Measurements from ENCODE around the gene SRM. TPM values are rescaled to one million over a fixed set of nuclear protein-coding genes. Genes with fewer than 3 reads are reported as not detected.

Gene SRM
- total and polyA plus RNA-seq, 8 donors = 51.8 to 266 (median 94.8) TPM

DNA sequence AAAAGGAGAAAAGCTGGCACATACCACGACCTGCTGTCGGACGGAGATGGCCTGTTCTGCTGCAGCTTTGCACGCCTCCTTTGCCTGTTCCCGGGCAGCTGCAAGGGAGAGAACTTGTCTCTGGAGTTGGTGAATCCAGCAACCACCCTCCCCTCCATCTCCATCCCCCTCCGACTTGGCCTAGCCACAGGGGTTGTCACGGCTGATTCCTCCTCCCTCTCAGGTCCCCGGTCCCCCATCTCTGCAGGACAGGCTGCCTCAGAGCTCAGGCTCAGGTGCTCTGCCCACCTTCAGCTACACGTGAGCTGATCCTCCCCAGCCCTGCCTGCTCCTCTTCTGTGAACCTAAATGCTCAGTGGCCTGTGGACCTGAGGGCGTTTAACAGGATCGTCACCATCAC is 11.1 kb upstream of the SRM start:
- Histone ChIP-seq H3K36me3 (peaks cover 0 to 46% (median 31%) of the 10 kb centered on the region in 3 donors), H3K4me3 (no peak overlapping the region), H3K27ac (no peak overlapping the region), H3K9me3 (no peaks in the 10 kb centered on the region), H3K27me3 (no peaks in the 10 kb centered on the region), H3K4me1 (peaks cover 8 to 18% (median 11%) of the 10 kb centered on the region in 3 donors)
- DNase-seq (peak in 1 of 6 donors; percentile 23), ATAC-seq (peak in 1 of 4 donors; percentile 3), FAIRE-seq (no peak)
- 71 to 75% methylated on average over 10 to 11 of the region's 11 CpGs for WGBS, 2 donors
- no peak for TF ChIP-seq CTCF (IDR thresholded peaks at IDR 0.05)
- intact Hi-C loops (cut with DNase I) = no loop called here

DNA sequence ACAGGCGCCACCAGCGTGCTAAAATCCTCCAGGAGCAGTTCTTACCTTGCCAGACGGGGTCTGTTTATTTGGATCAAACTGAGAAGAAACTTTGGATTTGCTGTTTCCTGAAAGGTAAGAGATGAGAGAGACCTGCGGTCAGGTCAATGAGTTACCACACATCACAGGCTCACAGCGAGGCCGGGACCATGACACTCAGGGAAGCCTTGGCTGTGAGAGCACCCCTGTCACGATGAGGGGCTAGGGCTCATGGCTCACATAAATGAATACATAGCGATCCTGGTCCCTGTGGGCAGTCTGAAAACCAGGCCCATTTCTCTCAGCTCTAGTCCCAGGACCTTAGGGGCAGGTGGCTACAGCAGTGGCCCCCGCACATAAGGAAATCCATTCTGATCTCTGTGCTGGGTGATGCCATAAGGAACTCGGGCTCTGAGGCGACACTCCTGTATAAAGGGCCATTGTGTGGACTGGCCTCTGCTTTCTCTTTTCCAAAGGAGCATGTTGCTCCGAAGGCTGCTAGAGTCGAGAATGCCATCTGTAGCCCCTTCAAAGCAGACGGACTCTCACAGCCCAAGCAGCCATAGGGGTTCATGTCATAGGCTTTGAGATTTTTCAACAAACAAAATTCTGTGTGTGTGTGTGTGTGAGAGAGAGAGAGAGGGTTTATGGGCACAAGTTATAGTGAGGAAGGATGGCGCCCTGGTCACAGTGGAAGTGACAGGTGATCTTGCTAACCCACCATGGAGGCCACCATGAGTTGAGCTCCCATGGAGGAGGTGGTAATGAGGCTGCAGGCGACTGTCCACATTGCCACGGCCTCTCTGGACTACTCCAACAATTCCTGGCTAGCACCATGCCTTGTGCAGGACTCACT is 9.0 kb upstream of the SRM start:
- Histone ChIP-seq H3K27me3 (no peaks in the 10 kb centered on the region), H3K4me1 (peaks cover 8 to 18% (median 11%) of the 10 kb centered on the region in 3 donors), H3K27ac (no peak overlapping the region), H3K4me3 (no peak overlapping the region), H3K36me3 (peaks cover 0 to 35% (median 25%) of the 10 kb centered on the region in 3 donors), H3K9me3 (no peaks in the 10 kb centered on the region)
- DNase-seq = peak in 1 of 6 donors; percentile 31
- intact Hi-C loops (cut with DNase I) = no loop called here
- no peak for ATAC-seq
- WGBS, 2 donors = 94 to 96% methylated on average over 17 of the region's 17 CpGs
- TF ChIP-seq CTCF (IDR thresholded peaks at IDR 0.05) = no peak
- no peak for FAIRE-seq

DNA sequence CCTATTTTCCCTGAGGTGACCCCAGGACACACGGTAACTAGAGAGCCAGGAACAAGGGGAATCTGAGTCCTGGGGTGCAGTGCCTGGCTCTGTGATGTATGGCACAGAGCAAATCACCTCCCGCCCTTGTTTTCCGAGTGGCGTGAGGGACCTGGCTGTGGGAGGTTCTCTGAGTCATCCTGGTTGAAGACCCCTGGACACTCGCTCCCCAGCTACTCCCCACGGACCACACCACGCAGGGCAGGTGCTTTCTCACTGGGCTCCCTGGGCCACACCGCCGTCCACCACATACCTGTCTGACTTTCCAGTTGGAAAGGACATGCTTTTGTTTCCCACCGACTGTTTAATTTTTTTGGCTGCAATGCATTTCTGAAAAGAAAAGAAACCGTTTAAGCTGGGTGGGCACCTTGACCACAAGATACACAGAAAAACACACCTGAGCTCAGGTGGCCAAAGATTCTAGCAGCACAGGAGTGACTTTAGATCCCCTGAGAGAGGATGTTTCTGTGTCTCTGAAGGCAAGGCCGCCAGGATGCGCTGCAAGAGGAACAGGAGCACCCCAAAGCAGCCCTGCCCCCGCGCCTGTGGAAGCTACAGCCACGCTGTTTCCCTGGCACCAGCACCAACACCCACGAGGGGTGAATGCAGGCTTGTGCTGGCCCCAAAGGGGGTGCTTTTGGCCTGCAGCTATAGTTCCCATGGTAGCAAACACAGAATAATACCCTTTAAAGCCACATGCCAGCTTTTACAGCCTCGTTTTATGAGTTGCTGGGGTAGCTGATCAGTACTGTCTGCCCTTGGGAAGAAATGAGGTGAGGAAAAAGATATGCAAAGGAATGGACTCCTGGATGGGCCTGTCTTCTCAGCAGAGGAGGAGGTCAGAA is 8.1 kb upstream of the SRM start:
- intact Hi-C loops (cut with DNase I) = no loop called here
- TF ChIP-seq CTCF (IDR thresholded peaks at IDR 0.05) = no peak
- H3K36me3 ChIP-seq = peaks cover 0 to 35% (median 20%) of the 10 kb centered on the region in 3 donors

GRCh38 chr1:11065796-11066195 is 6.0 kb upstream of the SRM start:
- H3K27me3 ChIP-seq = no peaks in the 10 kb centered on the region
- ATAC-seq = no peak
- FAIRE-seq = no peak
- no peaks in the 10 kb centered on the region for H3K9me3 ChIP-seq
- intact Hi-C loops (cut with DNase I) = no loop called here
- no peak overlapping the region for H3K27ac ChIP-seq
- DNase-seq = no peak
- no peak for TF ChIP-seq CTCF (IDR thresholded peaks at IDR 0.05)
- H3K4me3 ChIP-seq = no peak overlapping the region
- peaks cover 0 to 35% (median 20%) of the 10 kb centered on the region in 3 donors for H3K36me3 ChIP-seq
- peaks cover 0 to 6% (median 2%) of the 10 kb centered on the region in 3 donors for H3K4me1 ChIP-seq
- WGBS, 2 donors = 98 to 100% methylated on average over 1 of the region's 1 CpG

More for the DNA sequence above, 8.1 kb upstream of the SRM start:
- Histone ChIP-seq H3K4me3 (no peak overlapping the region), H3K27ac (no peak overlapping the region), H3K4me1 (peaks cover 8 to 17% (median 11%) of the 10 kb centered on the region in 3 donors), H3K27me3 (no peaks in the 10 kb centered on the region), H3K9me3 (no peaks in the 10 kb centered on the region)
- peak in 3 of 6 donors; percentile 5 to 37 (median 30) for DNase-seq
- 92 to 96% methylated on average over 18 of the region's 18 CpGs for whole genome bisulfite sequencing, 2 donors
- no peak for FAIRE-seq
- ATAC-seq = no peak
